Measurements from ENCODE around the gene TMBIM4.
"Not testable (repeated sequence)": the region's sequence is repeated elsewhere in the genome, so short reads cannot be mapped to it uniquely, and the experiment has no call there.

TMBIM4 gene

DNA sequence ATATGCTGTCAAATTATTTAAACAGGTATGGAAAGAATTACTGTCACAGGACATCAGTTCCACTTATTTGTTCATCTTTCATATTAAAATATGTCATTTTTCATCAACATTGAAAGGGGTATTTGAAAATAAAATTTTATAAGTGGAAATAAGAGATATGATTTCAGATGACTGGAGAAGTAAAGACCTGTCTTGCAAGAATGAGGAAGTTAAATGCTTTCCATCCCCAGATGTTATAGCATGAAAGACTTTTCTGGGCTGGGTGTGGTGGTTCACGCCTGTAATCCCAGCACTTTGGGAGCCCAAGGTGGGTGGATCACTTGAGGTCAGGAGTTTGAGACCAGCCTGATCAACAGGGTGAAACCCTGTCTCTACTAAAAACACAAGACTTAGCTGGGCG lies 41.8 kb upstream of the TMBIM4 start:
- not testable (repeated sequence) for H2AK5ac ChIP-seq (ENCODE audit: low read length, severe bottlenecking); H3K14ac ChIP-seq (ENCODE audit: low read length in 2 of 2); H2BK120ac ChIP-seq (ENCODE audit: low read depth, low read length); H4K8ac ChIP-seq (ENCODE audit: low read length); H2AFZ ChIP-seq (ENCODE audit: low read depth, low read length); H4K91ac ChIP-seq (ENCODE audit: low read length); H3K4me3 ChIP-seq (ENCODE audit: insufficient read depth in 1 of 2, low read depth in 1 of 2, low read length in 2 of 2); H3K79me1 ChIP-seq (replicated peaks; ENCODE audit: low read length, poor library complexity, severe bottlenecking); H3K4me1 ChIP-seq (ENCODE audit: control insufficient read depth, insufficient read depth, low read depth, low read length); H3K9me3 ChIP-seq (ENCODE audit: control insufficient read depth, low read length); H3K18ac ChIP-seq (ENCODE audit: low read depth in 1 of 2, low read length in 2 of 2); H3K23ac ChIP-seq (ENCODE audit: low read length in 2 of 2); H2BK5ac ChIP-seq (ENCODE audit: low read depth, low read length, poor library complexity, severe bottlenecking); H2BK12ac ChIP-seq (ENCODE audit: low read length in 2 of 2); DNase-seq; H3K27me3 ChIP-seq (ENCODE audit: control insufficient read depth in 1 of 2, insufficient read depth in 1 of 2, low read length in 2 of 2); H3K27ac ChIP-seq (ENCODE audit: low read length, poor library complexity, severe bottlenecking); H3K4me2 ChIP-seq (ENCODE audit: low read length, poor library complexity, severe bottlenecking); H2BK15ac ChIP-seq (ENCODE audit: low read depth, poor library complexity, severe bottlenecking); H3K4ac ChIP-seq (ENCODE audit: low read depth in 1 of 2, low read length in 2 of 2)
- Histone ChIP-seq H3K36me3 (ENCODE audit: control insufficient read depth in 1 of 2, insufficient read depth in 2 of 2, low read depth in 1 of 2, low read length in 2 of 2) (peaks cover 0 to 19% of the 10 kb centered on the region in 2 experiments), H3K9ac (ENCODE audit: low read length) (peak overlapping the region; percentile 52)
- 80% methylated on average over 2 of the region's 2 CpGs for WGBS

DNA sequence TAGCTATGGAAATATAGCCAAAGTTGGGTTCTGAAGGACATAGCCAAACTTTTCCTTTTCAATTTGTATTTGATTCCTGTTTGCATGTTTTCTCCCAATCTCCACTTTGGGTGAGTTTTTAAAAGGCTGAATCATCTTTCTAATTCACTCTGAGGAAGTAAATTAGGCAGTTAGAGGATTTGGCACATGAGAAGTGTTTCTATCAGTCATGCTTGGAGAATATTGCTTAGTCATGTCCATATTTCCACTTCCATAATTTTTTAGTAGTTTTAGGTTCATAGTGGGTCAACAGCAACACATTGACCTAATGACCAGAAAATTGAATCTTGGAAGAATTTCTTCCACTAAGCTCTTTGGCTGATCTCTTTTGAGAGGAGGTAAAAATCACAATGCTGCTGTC lies 41.0 kb upstream of the TMBIM4 start:
- peaks cover 0 to 3% of the 10 kb centered on the region in 2 experiments for H3K27me3 ChIP-seq (ENCODE audit: control insufficient read depth in 1 of 2, insufficient read depth in 1 of 2, low read length in 2 of 2)
- H3K4me1 ChIP-seq (ENCODE audit: control insufficient read depth, insufficient read depth, low read depth, low read length), result no peaks in the 10 kb centered on the region
- no peak for DNase-seq
- H2BK12ac ChIP-seq (ENCODE audit: low read length in 2 of 2), result no peak overlapping the region
- H3K27ac ChIP-seq (ENCODE audit: low read length, poor library complexity, severe bottlenecking), result no peak overlapping the region
- H3K4ac ChIP-seq (ENCODE audit: low read depth in 1 of 2, low read length in 2 of 2), result no peak overlapping the region
- no peak overlapping the region for H2AFZ ChIP-seq (ENCODE audit: low read depth, low read length)
- no peak overlapping the region for H2AK5ac ChIP-seq (ENCODE audit: low read length, severe bottlenecking)
- no peak overlapping the region for H4K8ac ChIP-seq (ENCODE audit: low read length)
- no peak overlapping the region for H2BK15ac ChIP-seq (ENCODE audit: low read depth, poor library complexity, severe bottlenecking)
- no peak overlapping the region for H2BK120ac ChIP-seq (ENCODE audit: low read depth, low read length)
- H3K4me3 ChIP-seq (ENCODE audit: insufficient read depth in 1 of 2, low read depth in 1 of 2, low read length in 2 of 2), result no peak overlapping the region
- no peak overlapping the region for H3K4me2 ChIP-seq (ENCODE audit: low read length, poor library complexity, severe bottlenecking)
- no peak overlapping the region for H2BK5ac ChIP-seq (ENCODE audit: low read depth, low read length, poor library complexity, severe bottlenecking)
- peaks cover 0 to 15% of the 10 kb centered on the region in 2 experiments for H3K36me3 ChIP-seq (ENCODE audit: control insufficient read depth in 1 of 2, insufficient read depth in 2 of 2, low read depth in 1 of 2, low read length in 2 of 2)
- no peak overlapping the region for H3K14ac ChIP-seq (ENCODE audit: low read length in 2 of 2)
- H4K91ac ChIP-seq (ENCODE audit: low read length), result no peak overlapping the region
- H3K9ac ChIP-seq (ENCODE audit: low read length), result peak overlapping the region; percentile 67
- H3K23ac ChIP-seq (ENCODE audit: low read length in 2 of 2), result no peak overlapping the region
- peaks cover 4% of the 10 kb centered on the region for H3K9me3 ChIP-seq (ENCODE audit: control insufficient read depth, low read length)
- no peaks in the 10 kb centered on the region for H3K79me1 ChIP-seq (replicated peaks; ENCODE audit: low read length, poor library complexity, severe bottlenecking)
- H3K18ac ChIP-seq (ENCODE audit: low read depth in 1 of 2, low read length in 2 of 2), result no peak overlapping the region

DNA sequence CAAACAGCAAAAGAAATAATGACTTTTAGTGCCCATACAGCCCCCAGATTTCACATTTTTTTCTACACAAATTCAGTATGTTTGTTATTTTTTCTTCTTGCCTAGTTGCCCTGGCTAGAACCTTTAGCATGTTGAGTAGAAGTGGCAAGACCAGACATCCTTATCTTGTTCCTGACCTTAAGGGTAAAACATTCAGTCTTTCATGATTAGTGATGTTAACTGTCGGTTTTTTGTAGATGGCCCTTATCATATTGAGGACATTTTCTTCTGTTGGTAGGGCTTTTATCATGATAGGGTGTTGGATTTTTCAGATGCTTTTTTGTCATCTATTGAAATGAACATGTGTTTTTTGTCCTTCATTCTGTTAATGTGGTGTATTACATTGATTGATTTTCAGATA lies 36.3 kb upstream of the TMBIM4 start:
- Histone ChIP-seq H3K4ac (ENCODE audit: low read depth in 1 of 2, low read length in 2 of 2) (no peak overlapping the region), H3K4me1 (ENCODE audit: control insufficient read depth, insufficient read depth, low read depth, low read length) (no peaks in the 10 kb centered on the region), H3K27me3 (ENCODE audit: control insufficient read depth in 1 of 2, insufficient read depth in 1 of 2, low read length in 2 of 2) (peaks cover 0 to 4% of the 10 kb centered on the region in 2 experiments), H2BK5ac (ENCODE audit: low read depth, low read length, poor library complexity, severe bottlenecking) (no peak overlapping the region), H3K27ac (ENCODE audit: low read length, poor library complexity, severe bottlenecking) (no peak overlapping the region), H2BK15ac (ENCODE audit: low read depth, poor library complexity, severe bottlenecking) (no peak overlapping the region), H2BK120ac (ENCODE audit: low read depth, low read length) (no peak overlapping the region), H2BK12ac (ENCODE audit: low read length in 2 of 2) (no peak overlapping the region), H3K9me3 (ENCODE audit: control insufficient read depth, low read length) (peaks cover 4% of the 10 kb centered on the region), H4K8ac (ENCODE audit: low read length) (no peak overlapping the region), H3K36me3 (ENCODE audit: control insufficient read depth in 1 of 2, insufficient read depth in 2 of 2, low read depth in 1 of 2, low read length in 2 of 2) (peaks cover 0 to 7% of the 10 kb centered on the region in 2 experiments), H3K9ac (ENCODE audit: low read length) (no peak overlapping the region), H3K4me3 (ENCODE audit: insufficient read depth in 1 of 2, low read depth in 1 of 2, low read length in 2 of 2) (no peak overlapping the region), H3K4me2 (ENCODE audit: low read length, poor library complexity, severe bottlenecking) (no peak overlapping the region), H3K14ac (ENCODE audit: low read length in 2 of 2) (no peak overlapping the region), H2AK5ac (ENCODE audit: low read length, severe bottlenecking) (no peak overlapping the region), H3K79me1 (replicated peaks; ENCODE audit: low read length, poor library complexity, severe bottlenecking) (no peaks in the 10 kb centered on the region), H4K91ac (ENCODE audit: low read length) (no peak overlapping the region), H3K23ac (ENCODE audit: low read length in 2 of 2) (no peak overlapping the region), H3K18ac (ENCODE audit: low read depth in 1 of 2, low read length in 2 of 2) (no peak overlapping the region), H2AFZ (ENCODE audit: low read depth, low read length) (no peak overlapping the region)
- DNase-seq, result no peak
- 78% methylated on average over 1 of the region's 1 CpG for WGBS

DNA sequence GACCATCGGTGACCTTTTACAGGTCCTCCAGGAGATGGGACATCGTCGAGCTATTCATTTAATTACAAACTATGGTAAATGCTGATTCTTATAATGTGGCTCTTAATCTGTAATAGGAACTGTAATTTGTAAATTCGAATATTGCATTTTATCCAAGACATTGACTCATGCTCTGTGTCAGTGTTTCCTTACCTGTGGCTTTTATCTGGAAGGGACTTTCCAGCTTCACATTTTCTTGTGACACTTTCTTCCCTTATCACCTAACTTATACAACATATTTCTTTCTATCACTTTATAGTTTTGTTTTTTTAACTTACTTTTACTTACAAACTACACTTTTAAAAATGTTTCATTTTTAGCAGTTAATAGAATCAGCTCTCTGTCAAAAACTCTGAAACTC lies 34.0 kb upstream of the TMBIM4 start:
- no peak overlapping the region for H2BK120ac ChIP-seq (ENCODE audit: low read depth, low read length)
- no peak overlapping the region for H2AK5ac ChIP-seq (ENCODE audit: low read length, severe bottlenecking)
- no peak overlapping the region for H3K27ac ChIP-seq (ENCODE audit: low read length, poor library complexity, severe bottlenecking)
- H3K4me1 ChIP-seq (ENCODE audit: control insufficient read depth, insufficient read depth, low read depth, low read length), result no peaks in the 10 kb centered on the region
- H3K79me1 ChIP-seq (replicated peaks; ENCODE audit: low read length, poor library complexity, severe bottlenecking), result no peaks in the 10 kb centered on the region
- H2BK12ac ChIP-seq (ENCODE audit: low read length in 2 of 2), result no peak overlapping the region
- no peak overlapping the region for H3K4me2 ChIP-seq (ENCODE audit: low read length, poor library complexity, severe bottlenecking)
- no peak overlapping the region for H3K14ac ChIP-seq (ENCODE audit: low read length in 2 of 2)
- H3K9ac ChIP-seq (ENCODE audit: low read length), result no peak overlapping the region
- H2BK5ac ChIP-seq (ENCODE audit: low read depth, low read length, poor library complexity, severe bottlenecking), result no peak overlapping the region
- 75% methylated on average over 2 of the region's 4 CpGs for WGBS
- H3K4me3 ChIP-seq (ENCODE audit: insufficient read depth in 1 of 2, low read depth in 1 of 2, low read length in 2 of 2), result no peak overlapping the region
- H3K18ac ChIP-seq (ENCODE audit: low read depth in 1 of 2, low read length in 2 of 2), result no peak overlapping the region
- peaks cover 0 to 7% of the 10 kb centered on the region in 2 experiments for H3K36me3 ChIP-seq (ENCODE audit: control insufficient read depth in 1 of 2, insufficient read depth in 2 of 2, low read depth in 1 of 2, low read length in 2 of 2)
- no peak overlapping the region for H4K91ac ChIP-seq (ENCODE audit: low read length)
- no peak overlapping the region for H3K23ac ChIP-seq (ENCODE audit: low read length in 2 of 2)
- peaks cover 0 to 10% of the 10 kb centered on the region in 2 experiments for H3K27me3 ChIP-seq (ENCODE audit: control insufficient read depth in 1 of 2, insufficient read depth in 1 of 2, low read length in 2 of 2)
- H2AFZ ChIP-seq (ENCODE audit: low read depth, low read length), result no peak overlapping the region
- H4K8ac ChIP-seq (ENCODE audit: low read length), result no peak overlapping the region
- no peak overlapping the region for H3K4ac ChIP-seq (ENCODE audit: low read depth in 1 of 2, low read length in 2 of 2)
- no peak overlapping the region for H2BK15ac ChIP-seq (ENCODE audit: low read depth, poor library complexity, severe bottlenecking)
- DNase-seq, result no peak
- H3K9me3 ChIP-seq (ENCODE audit: control insufficient read depth, low read length), result peaks cover 9% of the 10 kb centered on the region

Measured in mesenchymal stem cell (in vitro differentiated cells and primary cell).